ENCODE data around the gene SH3BGR. TPM values are rescaled to one million over a fixed set of nuclear protein-coding genes. Genes with fewer than 3 reads are reported as not detected.

SH3BGR gene
- total RNA-seq, 2 donors from 2014 or later = 0.57 to 0.86 TPM

- H3K4me1 Mint-ChIP-seq = no peaks in the 10 kb centered on the region
- no peak for DNase-seq
Observed at GRCh38 chr21:39471598-39471997, 19.8 kb downstream of the SH3BGR start.

GRCh38 chr21:39472786-39473185, 21.0 kb downstream of the SH3BGR start:
- no peak for ATAC-seq
- no peaks in the 10 kb centered on the region for H3K9me3 ChIP-seq (ENCODE audit: control insufficient read depth, low read length, poor library complexity, severe bottlenecking)
- no peak overlapping the region for H3K27ac Mint-ChIP-seq

More at GRCh38 chr21:39471598-39471997, 19.8 kb downstream of the SH3BGR start:
- Mint-ChIP-seq H3K27ac (no peak overlapping the region), H3K4me3 (no peak overlapping the region), H3K36me3 (ENCODE audit: low read depth) (peaks cover 4% of the 10 kb centered on the region), H3K27me3 (no peaks in the 10 kb centered on the region)
- no peak for ATAC-seq
- H3K9me3 ChIP-seq (ENCODE audit: control insufficient read depth, low read length, poor library complexity, severe bottlenecking) = no peaks in the 10 kb centered on the region

DNA sequence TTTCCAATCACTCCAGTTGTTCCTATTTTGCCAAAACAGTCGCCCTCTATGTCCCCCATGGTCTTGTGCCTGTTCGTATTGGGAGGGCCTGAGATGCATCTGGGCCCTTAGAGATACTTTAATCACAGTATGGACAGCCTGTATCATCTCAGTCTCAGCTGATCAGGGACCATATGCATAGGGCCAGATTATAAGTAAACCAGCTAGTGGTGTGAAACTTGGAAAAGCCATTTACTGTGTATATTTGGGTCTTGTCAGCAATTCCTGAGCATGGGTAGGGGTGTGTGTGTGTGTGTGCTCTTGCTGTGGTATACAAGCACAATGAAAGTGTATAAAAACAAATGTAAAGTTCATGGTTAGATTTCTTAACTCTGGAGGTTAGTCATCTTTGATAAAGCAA, 22.8 kb downstream of the SH3BGR start:
- no peak for DNase-seq
- Mint-ChIP-seq H3K4me1 (no peaks in the 10 kb centered on the region), H3K27ac (no peak overlapping the region), H3K36me3 (ENCODE audit: low read depth) (no peaks in the 10 kb centered on the region), H3K4me3 (no peak overlapping the region), H3K27me3 (no peaks in the 10 kb centered on the region)
- no peak for ATAC-seq
- no peaks in the 10 kb centered on the region for H3K9me3 ChIP-seq (ENCODE audit: control insufficient read depth, low read length, poor library complexity, severe bottlenecking)

More at GRCh38 chr21:39472786-39473185, 21.0 kb downstream of the SH3BGR start:
- DNase-seq = no peak
- H3K36me3 Mint-ChIP-seq (ENCODE audit: low read depth) = peaks cover 1% of the 10 kb centered on the region
- H3K4me1 Mint-ChIP-seq = no peaks in the 10 kb centered on the region
- no peaks in the 10 kb centered on the region for H3K27me3 Mint-ChIP-seq
- no peak overlapping the region for H3K4me3 Mint-ChIP-seq

GRCh38 chr21:39479164-39479813, 27.5 kb downstream of the SH3BGR start:
- Mint-ChIP-seq H3K4me1 (no peaks in the 10 kb centered on the region), H3K4me3 (no peak overlapping the region), H3K27ac (no peak overlapping the region), H3K36me3 (ENCODE audit: low read depth) (no peaks in the 10 kb centered on the region), H3K27me3 (peaks cover 15% of the 10 kb centered on the region)
- no peak for DNase-seq
- H3K9me3 ChIP-seq (ENCODE audit: control insufficient read depth, low read length, poor library complexity, severe bottlenecking) = no peaks in the 10 kb centered on the region
- no peak for ATAC-seq

GRCh38 chr21:39479814-39480182, 28.0 kb downstream of the SH3BGR start:
- Mint-ChIP-seq H3K27ac (no peak overlapping the region), H3K4me1 (no peaks in the 10 kb centered on the region), H3K4me3 (no peak overlapping the region), H3K36me3 (ENCODE audit: low read depth) (no peaks in the 10 kb centered on the region), H3K27me3 (peaks cover 15% of the 10 kb centered on the region)
- DNase-seq (no peak), ATAC-seq (no peak)
- no peaks in the 10 kb centered on the region for H3K9me3 ChIP-seq (ENCODE audit: control insufficient read depth, low read length, poor library complexity, severe bottlenecking)

DNA sequence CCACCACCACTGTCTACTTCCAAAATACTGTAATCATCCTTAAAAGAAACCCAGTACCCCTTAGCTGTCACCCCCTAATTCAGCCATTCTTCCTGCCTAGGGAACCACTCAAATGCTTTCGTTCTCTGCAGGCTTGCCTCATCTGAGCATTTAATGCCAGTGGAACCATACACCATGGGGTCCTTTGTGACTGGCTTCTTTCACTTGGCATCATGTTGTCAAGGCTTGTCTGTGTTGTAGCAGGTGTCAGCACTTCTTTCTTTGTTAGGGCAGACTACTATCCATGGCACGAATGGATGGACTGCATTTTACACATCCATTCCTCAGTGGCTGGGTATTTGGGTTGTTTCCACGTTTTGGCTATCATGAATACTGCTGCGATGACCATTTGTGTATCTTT, 28.5 kb downstream of the SH3BGR start:
- H3K36me3 Mint-ChIP-seq (ENCODE audit: low read depth) = no peaks in the 10 kb centered on the region
- no peak overlapping the region for H3K4me3 Mint-ChIP-seq
- no peaks in the 10 kb centered on the region for H3K4me1 Mint-ChIP-seq
- DNase-seq (no peak), ATAC-seq (no peak)
- no peak overlapping the region for H3K27ac Mint-ChIP-seq
- H3K9me3 ChIP-seq (ENCODE audit: control insufficient read depth, low read length, poor library complexity, severe bottlenecking) = no peaks in the 10 kb centered on the region
- H3K27me3 Mint-ChIP-seq = peaks cover 15% of the 10 kb centered on the region

GRCh38 chr21:39481886-39482285, 30.1 kb downstream of the SH3BGR start:
- ATAC-seq (no peak), DNase-seq (no peak)
- peaks cover 15% of the 10 kb centered on the region for H3K27me3 Mint-ChIP-seq
- H3K27ac Mint-ChIP-seq = no peak overlapping the region
- no peak overlapping the region for H3K4me3 Mint-ChIP-seq
- no peaks in the 10 kb centered on the region for H3K36me3 Mint-ChIP-seq (ENCODE audit: low read depth)
- H3K4me1 Mint-ChIP-seq = no peaks in the 10 kb centered on the region
- no peaks in the 10 kb centered on the region for H3K9me3 ChIP-seq (ENCODE audit: control insufficient read depth, low read length, poor library complexity, severe bottlenecking)

- Mint-ChIP-seq H3K27me3 (peaks cover 15% of the 10 kb centered on the region), H3K4me3 (no peak overlapping the region), H3K36me3 (ENCODE audit: low read depth) (no peaks in the 10 kb centered on the region), H3K27ac (no peak overlapping the region), H3K4me1 (peaks cover 3% of the 10 kb centered on the region)
- DNase-seq = no peak
- ATAC-seq = no peak
- H3K9me3 ChIP-seq (ENCODE audit: control insufficient read depth, low read length, poor library complexity, severe bottlenecking) = no peaks in the 10 kb centered on the region
Observed at GRCh38 chr21:39483917-39484316, 32.1 kb downstream of the SH3BGR start.

GRCh38 chr21:39484711-39485276, 33.0 kb downstream of the SH3BGR start:
- DNase-seq (no peak), ATAC-seq (no peak)
- Mint-ChIP-seq H3K4me1 (peaks cover 3% of the 10 kb centered on the region), H3K27me3 (peaks cover 15% of the 10 kb centered on the region), H3K27ac (no peak overlapping the region), H3K4me3 (no peak overlapping the region), H3K36me3 (ENCODE audit: low read depth) (no peaks in the 10 kb centered on the region)
- no peaks in the 10 kb centered on the region for H3K9me3 ChIP-seq (ENCODE audit: control insufficient read depth, low read length, poor library complexity, severe bottlenecking)

DNA sequence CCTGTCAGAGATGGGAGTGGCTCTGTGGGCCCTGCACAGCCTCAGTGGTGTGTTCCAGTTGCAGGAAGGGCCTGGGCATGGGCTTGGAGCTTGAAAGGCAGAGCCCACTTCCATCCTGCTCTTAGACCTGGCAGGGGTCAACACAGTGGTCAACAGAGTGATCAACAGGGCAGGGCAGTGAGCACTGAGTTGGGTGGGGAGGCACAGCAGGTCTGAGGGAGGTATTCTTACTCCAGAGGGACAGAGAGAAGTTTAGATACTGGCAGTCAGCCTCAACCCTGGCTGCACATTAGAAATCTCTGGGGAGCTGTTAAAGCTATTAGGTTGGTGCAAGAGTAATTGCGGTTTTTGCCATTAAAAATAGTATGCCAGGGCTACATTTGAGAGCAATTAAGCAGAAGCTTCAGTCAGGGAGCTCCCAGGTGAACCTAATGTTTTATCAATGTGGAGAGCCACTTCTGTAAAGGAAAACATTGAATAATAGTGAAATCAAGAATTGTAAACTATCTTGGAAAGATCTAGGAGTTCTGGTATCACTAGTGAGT, 37.7 kb downstream of the SH3BGR start:
- H3K4me1 Mint-ChIP-seq = peaks cover 3% of the 10 kb centered on the region
- ATAC-seq = no peak
- no peaks in the 10 kb centered on the region for H3K36me3 Mint-ChIP-seq (ENCODE audit: low read depth)
- H3K4me3 Mint-ChIP-seq = no peak overlapping the region
- H3K9me3 ChIP-seq (ENCODE audit: control insufficient read depth, low read length, poor library complexity, severe bottlenecking) = no peaks in the 10 kb centered on the region
- no peaks in the 10 kb centered on the region for H3K27me3 Mint-ChIP-seq
- no peak overlapping the region for H3K27ac Mint-ChIP-seq
- DNase-seq = no peak

- no peaks in the 10 kb centered on the region for H3K9me3 ChIP-seq (ENCODE audit: control insufficient read depth, low read length, poor library complexity, severe bottlenecking)
- no peaks in the 10 kb centered on the region for H3K27me3 Mint-ChIP-seq
- no peak overlapping the region for H3K27ac Mint-ChIP-seq
- no peak overlapping the region for H3K4me3 Mint-ChIP-seq
- DNase-seq (no peak), ATAC-seq (no peak)
- no peaks in the 10 kb centered on the region for H3K36me3 Mint-ChIP-seq (ENCODE audit: low read depth)
- H3K4me1 Mint-ChIP-seq = no peaks in the 10 kb centered on the region
Observed at GRCh38 chr21:39499156-39499555, 47.4 kb downstream of the SH3BGR start.

- no peaks in the 10 kb centered on the region for H3K36me3 Mint-ChIP-seq (ENCODE audit: low read depth)
- H3K4me1 Mint-ChIP-seq = no peaks in the 10 kb centered on the region
- ATAC-seq = no peak
- H3K4me3 Mint-ChIP-seq = no peak overlapping the region
- no peak overlapping the region for H3K27ac Mint-ChIP-seq
- no peaks in the 10 kb centered on the region for H3K9me3 ChIP-seq (ENCODE audit: control insufficient read depth, low read length, poor library complexity, severe bottlenecking)
- no peaks in the 10 kb centered on the region for H3K27me3 Mint-ChIP-seq
- no peak for DNase-seq
Observed at GRCh38 chr21:39502631-39503030, 50.9 kb downstream of the SH3BGR start.

- ATAC-seq = no peak
- no peaks in the 10 kb centered on the region for H3K27me3 Mint-ChIP-seq
Observed at GRCh38 chr21:39503123-39503762, 51.5 kb downstream of the SH3BGR start.

More at GRCh38 chr21:39503123-39503762, 51.5 kb downstream of the SH3BGR start:
- no peaks in the 10 kb centered on the region for H3K36me3 Mint-ChIP-seq (ENCODE audit: low read depth)
- no peaks in the 10 kb centered on the region for H3K9me3 ChIP-seq (ENCODE audit: control insufficient read depth, low read length, poor library complexity, severe bottlenecking)
- no peak for DNase-seq
- no peaks in the 10 kb centered on the region for H3K4me1 Mint-ChIP-seq
- H3K27ac Mint-ChIP-seq = no peak overlapping the region
- H3K4me3 Mint-ChIP-seq = no peak overlapping the region

All from T-helper 17 cell (primary cell).